Stimulated activated CD8-positive, alpha-beta memory T cell treated with anti-CD3 and anti-CD28 coated beads, Interleukin-4, amount 100 ng/mL, for 48 hours (primary cell): ENCODE data around the gene LRRC17.
"Not testable (repeated sequence)": the region's sequence is repeated elsewhere in the genome, so short reads cannot be mapped to it uniquely, and the experiment has no call there.

ENCODE experiments used
- DNase-seq: peaks from one replicate; pipeline ENCODE4 v3.0.0-alpha.2; 2020

The LRRC17 gene

GRCh38 chr7:102943423-102944169 lies 30.8 kb downstream of the LRRC17 start:
- no peak for DNase-seq

GRCh38 chr7:102944241-102944640 lies 31.4 kb downstream of the LRRC17 start:
- DNase-seq: no peak

GRCh38 chr7:102951839-102952238 lies 39.0 kb downstream of the LRRC17 start:
- no peak for DNase-seq

GRCh38 chr7:102953406-102953805 lies 40.6 kb downstream of the LRRC17 start:
- no peak for DNase-seq

GRCh38 chr7:102954359-102954758 lies 41.6 kb downstream of the LRRC17 start:
- DNase-seq: not testable (repeated sequence)

GRCh38 chr7:102958004-102958403 lies 45.2 kb downstream of the LRRC17 start:
- not testable (repeated sequence) for DNase-seq

- not testable (repeated sequence) for DNase-seq
Observed at GRCh38 chr7:102961993-102962392, 49.2 kb downstream of the LRRC17 start.

- no peak for DNase-seq
Observed at GRCh38 chr7:102966465-102966864, 53.7 kb downstream of the LRRC17 start.

GRCh38 chr7:102967798-102968197 lies 55.0 kb downstream of the LRRC17 start:
- no peak for DNase-seq

- DNase-seq: no peak
Observed at GRCh38 chr7:102973096-102973802, 60.4 kb downstream of the LRRC17 start.

GRCh38 chr7:102974366-102975236 lies 61.8 kb downstream of the LRRC17 start:
- DNase-seq: no peak

- DNase-seq: no peak
Observed at GRCh38 chr7:102975854-102976253, 63.1 kb downstream of the LRRC17 start.

GRCh38 chr7:102976493-102976892 lies 63.7 kb downstream of the LRRC17 start:
- DNase-seq: no peak

GRCh38 chr7:102977586-102977985 lies 64.8 kb downstream of the LRRC17 start:
- DNase-seq: not testable (repeated sequence)

GRCh38 chr7:102978284-102978683 lies 65.5 kb downstream of the LRRC17 start:
- no peak for DNase-seq

GRCh38 chr7:102979670-102980069 lies 66.9 kb downstream of the LRRC17 start:
- DNase-seq: no peak

- DNase-seq: no peak
Observed at GRCh38 chr7:102981451-102981850, 68.7 kb downstream of the LRRC17 start.

GRCh38 chr7:102982235-102982634 lies 69.4 kb downstream of the LRRC17 start:
- DNase-seq: no peak

- DNase-seq: no peak
Observed at GRCh38 chr7:102983602-102984001, 70.8 kb downstream of the LRRC17 start.

GRCh38 chr7:102985176-102985783 lies 72.5 kb downstream of the LRRC17 start:
- DNase-seq: no peak

- no peak for DNase-seq
Observed at GRCh38 chr7:102988088-102988487, 75.3 kb downstream of the LRRC17 start.

GRCh38 chr7:102988631-102989560 lies 76.1 kb downstream of the LRRC17 start:
- DNase-seq: no peak
